Measurements from ENCODE around the gene CA5A. TPM values are rescaled to one million over a fixed set of nuclear protein-coding genes. Genes with fewer than 3 reads are reported as not detected.
A peak's percentile ranks its signal among the peaks of the same experiment; 100 is the strongest.

Gene CA5A
- total and polyA plus RNA-seq, 9 of the 15 experiments (the other 6 are each of a cell fraction or from before 2014, with no cell fraction given): not detected

DNA sequence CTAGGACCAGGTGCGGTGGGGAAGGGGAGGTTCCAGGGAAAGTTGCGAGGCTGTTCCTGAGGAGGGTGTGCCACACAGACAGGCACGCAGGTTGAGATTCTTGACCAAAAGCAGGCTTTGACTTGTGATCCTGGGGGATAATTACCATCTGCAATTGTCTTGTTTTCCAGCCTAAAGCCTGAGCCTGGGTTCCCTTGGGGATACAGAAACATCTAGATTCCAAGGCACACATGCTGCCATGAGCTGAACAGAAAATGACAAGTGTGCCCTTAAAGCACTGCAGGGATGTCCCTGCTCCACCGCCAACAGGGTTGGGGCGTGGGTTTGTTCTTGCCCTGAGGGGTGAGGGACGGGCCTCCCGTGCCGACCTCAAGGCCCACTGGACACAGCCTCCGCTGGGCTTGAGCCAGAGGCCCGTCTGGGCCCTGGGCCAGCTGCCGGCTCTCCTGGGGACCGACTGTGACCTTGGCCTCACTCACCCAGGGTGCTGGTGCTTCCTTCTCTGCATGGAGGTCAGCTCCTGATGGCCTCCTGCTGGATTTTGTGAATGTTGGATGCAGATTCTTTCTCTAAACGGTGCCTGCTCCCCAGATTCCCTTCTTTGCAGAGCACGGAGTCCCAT lies 14.0 kb downstream of the CA5A start:
- in situ Hi-C loops (cut with MboI): no loop called here
- no peak overlapping the region for H3K4me3 ChIP-seq
- WGBS (ENCODE audit: insufficient coverage, low coverage, missing lambda C conversion rate): 22% methylated on average over 13 of the region's 14 CpGs
- no peaks in the 10 kb centered on the region for H3K36me3 ChIP-seq (ENCODE audit: control insufficient read depth, insufficient read depth, low read length)
- peaks cover 10 to 27% of the 10 kb centered on the region in 2 experiments; a peak in 3 of 5 replicates for H3K4me1 ChIP-seq (replicated peaks in 1 of 2; ENCODE audit: control insufficient read depth in 2 of 2, insufficient read depth in 2 of 2, low read length in 2 of 2)
- H3K27me3 ChIP-seq (ENCODE audit: control insufficient read depth in 2 of 2, insufficient read depth in 2 of 2, low read length in 2 of 2): peaks cover 27 to 63% of the 10 kb centered on the region in 2 experiments
- no peak overlapping the region for H3K4me2 ChIP-seq (ENCODE audit: insufficient read depth, low read length)
- BruUV-seq (replicated peaks): no TSS peak
- CTCF ChIA-PET (ENCODE audit: low intra/inter-chr PET ratio): no interaction called here
- POLR2A ChIA-PET: no interaction called here
- 0 out of 4 replicates have a peak overlapping the region, but pooled peaks of 1 of the 2 experiments have one; percentile 74 for H3K9ac ChIP-seq (ENCODE audit: insufficient read depth in 1 of 2, low read depth in 2 of 2, low read length in 2 of 2)
- ATAC-seq (no peak), FAIRE-seq (no peak), DNase-seq (ENCODE audit: extremely low read depth in 1 of 4, low spot score in 3 of 4) (no peak)
- no peaks in the 10 kb centered on the region for H3K9me1 ChIP-seq (ENCODE audit: control insufficient read depth, insufficient read depth, low read length)
- TF ChIP-seq CBFA2T2 (conservative IDR thresholded peaks at IDR 0.05) (no peak), RBM17 (IDR thresholded peaks at IDR 0.05; ENCODE audit: borderline replicate concordance, low read depth, low read length) (no peak), RB1 (IDR thresholded peaks at IDR 0.05; ENCODE audit: low read depth) (no peak), ESRRA (IDR thresholded peaks at IDR 0.05; ENCODE audit: borderline replicate concordance, low read depth) (peak; percentile 74)
- intact Hi-C loops (cut with micrococcal nuclease): no loop called here
- no peaks in the 10 kb centered on the region for H3K79me2 ChIP-seq (ENCODE audit: control insufficient read depth, insufficient read depth, low read length)
- no peaks in the 10 kb centered on the region for H4K20me1 ChIP-seq (replicated peaks; ENCODE audit: control insufficient read depth, insufficient read depth, low read length)
- H2AFZ ChIP-seq (ENCODE audit: low read depth, low read length): no peak overlapping the region
- H3K27ac ChIP-seq (ENCODE audit: extremely low read depth, low read depth, low read length): no peak overlapping the region
- no peaks in the 10 kb centered on the region for H3K9me3 ChIP-seq (replicated peaks; ENCODE audit: control insufficient read depth, insufficient read depth, low read depth, low read length)

DNA sequence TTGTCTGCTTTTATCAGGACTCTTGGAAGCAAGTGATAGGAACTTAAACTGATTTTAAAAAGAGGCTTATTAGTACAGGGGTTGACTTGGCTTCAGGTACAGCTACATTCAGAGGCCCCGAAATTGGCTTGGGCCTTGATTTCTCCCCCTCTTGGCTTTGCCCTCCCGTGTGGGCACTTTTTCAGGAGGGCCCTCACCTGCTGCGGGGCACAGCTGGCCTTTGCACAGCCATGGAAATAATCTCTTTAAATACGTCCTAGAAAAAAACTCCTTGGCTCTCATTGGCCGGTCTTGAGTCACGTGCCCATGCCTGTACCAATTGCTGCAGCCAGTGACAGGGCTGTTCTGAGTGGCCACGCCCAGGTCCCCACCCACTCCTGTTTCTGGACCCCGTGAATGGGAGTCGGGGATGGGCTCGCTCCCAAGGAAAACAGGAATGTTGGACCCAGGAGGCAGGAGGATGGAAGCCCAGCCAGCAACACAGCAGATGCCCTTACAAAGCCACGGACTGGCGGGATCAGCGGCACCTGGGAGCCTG lies 15.0 kb downstream of the CA5A start:
- Histone ChIP-seq H3K9ac (ENCODE audit: insufficient read depth in 1 of 2, low read depth in 2 of 2, low read length in 2 of 2) (no peak overlapping the region), H3K27ac (ENCODE audit: extremely low read depth, low read depth, low read length) (no peak overlapping the region), H3K79me2 (ENCODE audit: control insufficient read depth, insufficient read depth, low read length) (no peaks in the 10 kb centered on the region), H3K9me1 (ENCODE audit: control insufficient read depth, insufficient read depth, low read length) (no peaks in the 10 kb centered on the region), H2AFZ (ENCODE audit: low read depth, low read length) (no peak overlapping the region), H3K27me3 (ENCODE audit: control insufficient read depth in 2 of 2, insufficient read depth in 2 of 2, low read length in 2 of 2) (peaks cover 23 to 53% of the 10 kb centered on the region in 2 experiments), H3K4me1 (replicated peaks in 1 of 2; ENCODE audit: control insufficient read depth in 2 of 2, insufficient read depth in 2 of 2, low read length in 2 of 2) (peaks cover 10 to 27% of the 10 kb centered on the region in 2 experiments; a peak in 4 of 5 replicates), H3K4me3 (no peak overlapping the region), H3K36me3 (ENCODE audit: control insufficient read depth, insufficient read depth, low read length) (no peaks in the 10 kb centered on the region), H3K4me2 (ENCODE audit: insufficient read depth, low read length) (no peak overlapping the region; the same call in 1 of the 2 replicates), H3K9me3 (replicated peaks; ENCODE audit: control insufficient read depth, insufficient read depth, low read depth, low read length) (no peaks in the 10 kb centered on the region), H4K20me1 (replicated peaks; ENCODE audit: control insufficient read depth, insufficient read depth, low read length) (no peaks in the 10 kb centered on the region)
- intact Hi-C loops (cut with micrococcal nuclease) (no loop called here), in situ Hi-C loops (cut with MboI) (no loop called here)
- 23% methylated on average over 13 of the region's 13 CpGs for WGBS (ENCODE audit: insufficient coverage, low coverage, missing lambda C conversion rate)
- FAIRE-seq (peak; percentile 86), DNase-seq (ENCODE audit: extremely low read depth in 1 of 4, low spot score in 3 of 4) (peak; percentile 48 to 56 (median 54)), ATAC-seq (peak; percentile 94)
- ChIA-PET CTCF (ENCODE audit: low intra/inter-chr PET ratio) (no interaction called here), POLR2A (no interaction called here)
- BruUV-seq (replicated peaks): no TSS peak
- TF ChIP-seq NONO (IDR thresholded peaks at IDR 0.05; ENCODE audit: low read depth in 2 of 2, low read length in 1 of 2) (no peak), KLF10 (CRISPR knock-in tag; IDR thresholded peaks at IDR 0.05) (no peak), TFAP4 (CRISPR knock-in tag; IDR thresholded peaks at IDR 0.05; ENCODE audit: borderline replicate concordance) (peak; percentile 27; the same call in 1 of the 2 replicates), ZNF239 (CRISPR knock-in tag; IDR thresholded peaks at IDR 0.05) (no peak), ZNF384 (IDR thresholded peaks at IDR 0.05; ENCODE audit: low read depth, low read length) (peak; percentile 64; the same call in 1 of the 2 replicates)
- TF ChIP-seq, protein P1, sequence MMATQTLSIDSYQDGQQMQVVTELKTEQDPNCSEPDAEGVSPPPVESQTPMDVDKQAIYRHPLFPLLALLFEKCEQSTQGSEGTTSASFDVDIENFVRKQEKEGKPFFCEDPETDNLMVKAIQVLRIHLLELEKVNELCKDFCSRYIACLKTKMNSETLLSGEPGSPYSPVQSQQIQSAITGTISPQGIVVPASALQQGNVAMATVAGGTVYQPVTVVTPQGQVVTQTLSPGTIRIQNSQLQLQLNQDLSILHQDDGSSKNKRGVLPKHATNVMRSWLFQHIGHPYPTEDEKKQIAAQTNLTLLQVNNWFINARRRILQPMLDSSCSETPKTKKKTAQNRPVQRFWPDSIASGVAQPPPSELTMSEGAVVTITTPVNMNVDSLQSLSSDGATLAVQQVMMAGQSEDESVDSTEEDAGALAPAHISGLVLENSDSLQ (IDR thresholded peaks at IDR 0.05): no peak
- TF ChIP-seq, protein P2, sequence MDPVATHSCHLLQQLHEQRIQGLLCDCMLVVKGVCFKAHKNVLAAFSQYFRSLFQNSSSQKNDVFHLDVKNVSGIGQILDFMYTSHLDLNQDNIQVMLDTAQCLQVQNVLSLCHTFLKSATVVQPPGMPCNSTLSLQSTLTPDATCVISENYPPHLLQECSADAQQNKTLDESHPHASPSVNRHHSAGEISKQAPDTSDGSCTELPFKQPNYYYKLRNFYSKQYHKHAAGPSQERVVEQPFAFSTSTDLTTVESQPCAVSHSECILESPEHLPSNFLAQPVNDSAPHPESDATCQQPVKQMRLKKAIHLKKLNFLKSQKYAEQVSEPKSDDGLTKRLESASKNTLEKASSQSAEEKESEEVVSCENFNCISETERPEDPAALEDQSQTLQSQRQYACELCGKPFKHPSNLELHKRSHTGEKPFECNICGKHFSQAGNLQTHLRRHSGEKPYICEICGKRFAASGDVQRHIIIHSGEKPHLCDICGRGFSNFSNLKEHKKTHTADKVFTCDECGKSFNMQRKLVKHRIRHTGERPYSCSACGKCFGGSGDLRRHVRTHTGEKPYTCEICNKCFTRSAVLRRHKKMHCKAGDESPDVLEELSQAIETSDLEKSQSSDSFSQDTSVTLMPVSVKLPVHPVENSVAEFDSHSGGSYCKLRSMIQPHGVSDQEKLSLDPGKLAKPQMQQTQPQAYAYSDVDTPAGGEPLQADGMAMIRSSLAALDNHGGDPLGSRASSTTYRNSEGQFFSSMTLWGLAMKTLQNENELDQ (CRISPR knock-in tag; IDR thresholded peaks at IDR 0.05; ENCODE audit: borderline replicate concordance): no peak

All from K562 (cell line).